Omental fat pad (tissue), 4 donors: ENCODE results near the gene RDM1. TPM values are rescaled to one million over a fixed set of nuclear protein-coding genes. Genes with fewer than 3 reads are reported as not detected.
"Not testable (repeated sequence)": the region's sequence is repeated elsewhere in the genome, so short reads cannot be mapped to it uniquely, and the experiment has no call there.

ENCODE experiments used
- ATAC-seq: fragments of 150-250 bp; one replicate; pipeline ENCODE4 v1.9.1; 2016; ENCODE audit warnings: mild to moderate bottlenecking, moderate library complexity; ENCODE audit not compliant: low FRiP score
- DNase-seq: peaks from one replicate; pipeline ENCODE4 v3.0.0-alpha.2; 2019; ENCODE audit warnings: low spot score
- CTCF ChIP-seq, 3 donors: fragments of 450-650 bp; IDR thresholded peaks; one replicate each; pipeline ENCODE4 v1.5.1; 2016 to 2017; ENCODE audit warnings: antibody characterized with exemption in 3 of 3, mild to moderate bottlenecking in 3 of 3, moderate library complexity in 2 of 3
- total RNA-seq, 4 donors: library from RNA; depleted of rRNA; stranded (reverse); fragments of >200 nt; gene quantifications; one replicate each; pipeline ENCODE4 v1.1.0, GENCODE V29; 2016

The RDM1 gene
- total RNA-seq, 4 donors from 2014 or later = not detected

GRCh38 chr17:35900708-35901480 lies 29.7 kb downstream of the RDM1 start:
- ATAC-seq = no peak
- TF ChIP-seq CTCF (IDR thresholded peaks at IDR 0.05) = no peak
- no peak for DNase-seq

- DNase-seq (no peak), ATAC-seq (no peak)
- TF ChIP-seq CTCF (IDR thresholded peaks at IDR 0.05) = no peak
These were observed 30.3 kb downstream of the RDM1 start for GRCh38 chr17:35900280-35900679.

GRCh38 chr17:35898283-35899070 lies 32.1 kb downstream of the RDM1 start:
- no peak for TF ChIP-seq CTCF (IDR thresholded peaks at IDR 0.05)
- ATAC-seq (no peak), DNase-seq (no peak)

- not testable (repeated sequence) for DNase-seq, ATAC-seq
These were observed 32.8 kb downstream of the RDM1 start for GRCh38 chr17:35897772-35898171.

GRCh38 chr17:35895636-35896587 lies 34.7 kb downstream of the RDM1 start:
- no peak for TF ChIP-seq CTCF (IDR thresholded peaks at IDR 0.05)
- DNase-seq (no peak), ATAC-seq (no peak)

GRCh38 chr17:35894206-35894605 lies 36.4 kb downstream of the RDM1 start:
- ATAC-seq = no peak
- DNase-seq = no peak
- no peak for TF ChIP-seq CTCF (IDR thresholded peaks at IDR 0.05)

- DNase-seq (no peak), ATAC-seq (no peak)
- no peak for TF ChIP-seq CTCF (IDR thresholded peaks at IDR 0.05)
These were observed 36.8 kb downstream of the RDM1 start for GRCh38 chr17:35893751-35894150.
